ENCODE measurements around the gene PEAK3.

GRCh38 chr19:2294687-2295335, 12.8 kb upstream of the PEAK3 start:
- TF ChIP-seq CTCF (IDR thresholded peaks at IDR 0.05) (no peak), POLR2A (IDR thresholded peaks at IDR 0.05) (no peak)

Measured in lower leg skin (tissue), 3 donors.